ENCODE measurements around the gene MOB3A.
A peak's percentile ranks its signal among the peaks of the same experiment; 100 is the strongest.
"Not testable (repeated sequence)": the region's sequence is repeated elsewhere in the genome, so short reads cannot be mapped to it uniquely, and the experiment has no call there.

The MOB3A gene

DNA sequence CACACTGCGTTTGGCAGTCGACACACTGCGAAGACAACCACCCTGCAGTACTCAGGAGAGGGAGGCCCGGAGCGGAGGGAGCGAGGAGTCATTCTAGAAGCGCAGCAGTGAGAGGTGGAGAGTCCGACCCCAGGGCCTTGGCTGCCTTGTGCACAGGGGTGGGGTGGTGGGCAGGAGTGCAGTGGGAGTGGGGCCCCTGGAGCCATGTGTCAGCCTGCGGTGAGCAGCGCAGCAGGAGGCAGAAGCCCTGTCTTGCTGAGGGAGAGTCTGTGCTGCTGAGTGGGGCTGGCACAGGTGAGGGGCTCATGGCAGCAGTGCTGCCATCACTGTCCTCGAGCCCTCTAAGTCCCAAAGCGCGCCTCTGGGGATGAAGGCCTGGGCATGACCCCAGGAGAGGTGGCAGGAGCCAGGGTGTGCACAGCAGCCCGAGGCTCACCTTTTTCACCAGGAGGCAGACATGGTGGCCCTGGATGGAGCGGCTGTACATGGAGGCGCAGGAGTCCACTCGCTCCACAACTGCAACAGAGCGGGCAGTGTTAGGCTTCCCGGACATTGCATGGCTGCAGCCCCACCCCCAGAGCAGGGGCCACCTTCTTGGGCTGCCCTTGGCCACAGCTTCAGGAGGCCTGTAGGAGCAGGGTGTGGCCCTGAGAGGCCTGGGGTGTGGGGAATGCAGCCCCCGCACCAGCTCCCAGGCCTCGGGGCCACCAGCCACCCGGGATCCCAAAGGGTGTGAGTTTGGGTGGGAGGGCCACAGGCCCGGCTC, 12.3 kb upstream of the MOB3A start:
- DNase-seq (ENCODE audit: low spot score): no peak

DNA sequence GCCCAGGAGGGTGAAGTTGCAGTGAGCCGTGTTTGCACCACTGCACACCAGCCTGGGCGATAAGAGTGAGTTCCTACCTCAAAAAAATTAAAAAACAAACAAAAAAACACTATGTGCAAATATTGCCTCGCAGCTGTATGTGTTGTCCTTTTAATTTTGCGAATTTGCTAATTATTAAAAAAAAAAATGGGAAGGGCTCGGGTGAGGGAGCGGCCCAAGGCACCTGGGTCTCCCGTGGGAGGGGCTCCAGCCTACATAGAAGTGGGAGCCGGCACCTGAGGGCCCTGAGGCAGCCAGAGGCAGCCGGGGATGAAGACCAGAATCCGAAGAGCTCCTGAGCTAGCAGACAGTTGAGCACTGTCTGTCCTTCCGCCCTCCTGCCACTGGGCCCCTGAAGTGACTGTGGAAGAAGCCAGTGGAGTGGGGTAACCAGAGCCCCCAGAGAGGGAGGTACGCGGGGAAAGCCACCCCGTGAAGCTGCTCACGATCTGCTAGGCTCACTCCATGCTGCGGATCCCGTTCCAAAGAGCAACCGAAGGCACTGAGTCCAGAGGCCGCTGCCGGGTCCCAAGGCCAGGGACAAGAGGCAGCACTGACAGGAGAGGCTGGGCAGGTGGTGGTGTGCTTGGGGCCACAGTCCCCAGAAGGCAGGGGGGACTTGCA, 7.0 kb upstream of the MOB3A start:
- no peak for DNase-seq (ENCODE audit: low spot score)

DNA sequence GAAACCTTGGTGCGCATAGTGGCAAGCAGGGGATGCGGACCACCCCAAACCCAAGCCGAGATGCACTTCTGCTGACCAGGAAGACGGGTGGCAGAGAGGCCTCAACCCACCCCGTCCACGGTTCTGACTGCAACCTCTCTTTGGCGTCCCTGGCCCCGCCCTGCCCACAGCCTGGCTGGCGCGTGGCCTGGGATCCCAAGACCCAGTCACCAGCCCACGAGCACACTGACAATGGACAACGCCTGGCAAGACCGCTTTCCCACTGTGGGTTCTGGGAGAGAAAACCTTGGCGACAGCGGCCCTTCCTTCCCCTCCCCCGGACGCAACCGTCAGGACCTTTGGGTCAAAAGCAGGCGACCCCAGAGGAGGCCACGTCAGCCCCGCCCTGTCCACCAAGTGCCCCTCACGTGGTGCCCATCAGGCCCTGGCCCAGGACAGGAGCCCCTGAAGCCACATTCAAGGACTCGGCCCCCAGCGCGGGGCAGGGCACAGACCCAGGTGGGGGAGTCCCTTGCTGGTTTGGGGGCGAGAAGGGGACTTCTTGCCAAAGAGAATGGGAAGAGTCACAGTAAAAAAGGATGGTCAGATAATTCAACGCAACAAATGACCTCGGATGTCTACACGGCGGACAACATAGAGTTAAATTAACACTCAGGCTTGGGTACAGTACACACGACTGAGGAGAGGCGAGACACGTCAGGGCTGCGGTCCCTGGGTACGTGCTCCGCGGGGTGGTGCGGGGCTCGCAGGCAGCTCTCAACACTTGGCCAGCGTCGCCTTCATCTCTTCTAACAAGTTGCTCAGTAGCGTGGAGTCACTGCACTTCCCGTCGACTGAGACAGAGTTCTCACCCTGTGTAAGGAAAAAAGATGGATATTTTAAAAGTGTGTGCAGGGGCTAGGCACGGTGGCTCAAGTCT, 5.5 kb upstream of the MOB3A start:
- DNase-seq (ENCODE audit: low spot score): no peak

DNA sequence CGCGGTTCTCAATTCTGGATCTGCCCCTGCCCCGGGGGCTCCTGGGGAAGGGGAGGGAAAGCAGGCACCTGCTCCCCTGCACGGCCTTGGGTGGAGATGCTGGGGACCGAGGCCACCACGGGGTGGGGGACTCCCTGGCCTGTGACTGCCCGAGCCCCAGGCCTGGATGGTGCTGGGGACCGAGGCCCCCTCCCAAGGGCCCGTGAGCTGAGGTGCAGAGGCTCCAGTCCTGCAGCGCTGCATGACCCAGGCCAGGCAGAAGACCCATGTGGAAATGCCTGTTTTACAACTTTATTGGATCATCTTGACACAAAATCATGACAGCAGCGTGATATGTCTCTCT, 4.6 kb upstream of the MOB3A start:
- DNase-seq (ENCODE audit: low spot score): no peak

DNA sequence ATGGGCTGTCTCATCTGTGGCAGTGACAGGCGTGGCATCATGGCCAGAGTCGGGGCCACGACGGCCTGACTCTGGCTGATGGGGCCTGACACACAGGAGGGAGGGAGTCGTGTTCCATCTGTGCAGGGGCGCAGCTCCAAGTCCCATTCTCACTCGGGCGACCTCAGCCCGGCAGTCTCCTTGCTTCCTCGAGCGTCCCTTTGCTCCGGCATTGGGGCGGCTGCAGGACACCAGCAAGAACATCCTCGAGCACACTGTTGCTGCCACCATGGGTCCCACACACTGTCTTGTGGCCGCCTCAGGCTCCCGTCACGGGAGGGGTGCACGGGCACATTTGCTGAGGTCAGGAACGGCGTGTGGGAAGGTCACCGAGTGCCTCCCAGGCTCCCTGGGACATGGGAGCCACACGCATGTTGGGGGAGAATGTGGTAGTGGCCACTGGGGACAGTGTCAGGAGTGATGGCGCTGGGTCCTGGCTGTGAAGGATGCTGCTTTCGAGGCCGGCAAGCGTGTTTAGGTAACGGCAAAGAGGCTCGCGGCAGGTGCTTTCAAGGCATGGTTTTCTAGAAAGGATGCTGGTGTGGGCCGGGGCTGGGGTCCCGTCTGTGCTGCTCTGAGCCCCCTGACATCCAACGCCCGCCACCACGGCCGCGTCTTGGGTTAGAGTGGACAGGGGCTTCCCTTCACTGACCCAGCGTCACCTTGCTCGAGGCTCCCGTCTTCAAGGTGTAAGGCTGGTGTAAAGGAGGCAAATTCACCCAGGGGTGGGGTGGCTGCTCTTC, 4.0 kb upstream of the MOB3A start:
- no peak for DNase-seq (ENCODE audit: low spot score)

DNA sequence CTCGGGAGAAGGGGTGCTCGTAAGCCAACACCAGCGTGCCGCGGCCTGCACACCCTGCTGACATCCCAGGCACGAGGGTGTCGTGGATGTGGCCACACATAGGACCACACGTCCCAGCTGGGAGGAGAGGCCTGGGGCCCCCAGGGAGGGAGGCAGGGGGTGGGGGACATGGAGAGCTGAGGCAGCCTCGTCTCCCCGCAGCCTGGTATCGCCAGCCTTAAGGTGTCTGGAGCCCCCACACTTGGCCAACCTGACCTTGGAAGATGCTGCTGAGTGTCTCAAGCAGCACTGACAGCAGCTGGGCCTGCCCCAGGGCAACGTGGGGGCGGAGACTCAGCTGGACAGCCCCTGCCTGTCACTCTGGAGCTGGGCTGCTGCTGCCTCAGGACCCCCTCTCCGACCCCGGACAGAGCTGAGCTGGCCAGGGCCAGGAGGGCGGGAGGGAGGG, 3.0 kb upstream of the MOB3A start:
- no peak for DNase-seq (ENCODE audit: low spot score)

DNA sequence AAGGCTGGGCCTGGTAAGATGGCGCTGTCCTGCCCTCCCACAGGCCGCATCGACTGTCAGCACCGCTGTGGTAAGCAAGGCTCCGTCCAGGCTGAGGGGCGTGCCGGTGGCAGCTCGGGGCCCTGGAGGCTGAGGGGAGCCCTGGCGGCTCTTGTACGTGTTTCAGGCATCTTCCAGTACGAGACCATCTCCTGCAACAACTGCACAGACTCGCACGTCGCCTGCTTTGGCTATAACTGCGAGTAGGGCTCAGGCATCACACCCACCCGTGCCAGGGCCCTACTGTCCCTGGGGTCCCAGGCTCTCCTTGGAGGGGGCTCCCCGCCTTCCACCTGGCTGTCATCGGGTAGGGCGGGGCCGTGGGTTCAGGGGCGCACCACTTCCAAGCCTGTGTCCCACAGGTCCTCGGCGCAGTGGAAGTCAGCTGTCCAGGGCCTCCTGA, 1.8 kb upstream of the MOB3A start:
- no peak for DNase-seq (ENCODE audit: low spot score)

DNA sequence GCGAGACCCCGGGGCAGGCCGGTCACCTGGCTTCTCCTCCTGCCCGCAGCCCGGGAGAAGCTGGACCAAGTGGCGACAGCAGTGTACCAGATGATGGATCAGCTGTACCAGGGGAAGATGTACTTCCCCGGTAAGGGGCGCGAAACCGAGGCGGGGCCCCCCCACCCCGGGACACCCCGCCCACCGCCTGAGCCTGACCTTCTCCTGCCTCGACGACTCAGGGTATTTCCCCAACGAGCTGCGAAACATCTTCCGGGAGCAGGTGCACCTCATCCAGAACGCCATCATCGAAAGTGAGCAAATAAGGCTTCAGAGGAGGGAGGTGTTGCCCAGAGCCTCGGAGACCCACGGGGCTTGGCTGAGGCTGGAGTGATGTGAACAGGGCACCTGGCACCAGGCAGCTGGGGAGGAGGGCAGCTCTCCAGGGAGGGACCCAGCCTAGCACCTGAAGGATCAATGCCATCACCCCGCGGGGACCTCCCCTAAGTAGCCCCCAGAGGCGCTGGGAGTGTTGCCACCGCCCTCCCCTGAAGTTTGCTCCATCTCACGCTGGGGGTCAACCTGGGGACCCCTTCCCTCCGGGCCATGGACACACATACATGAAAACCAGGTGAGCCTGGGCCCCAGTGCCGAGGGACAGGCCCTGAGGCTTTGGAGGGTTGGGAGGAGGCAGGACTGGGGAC, 1.2 kb upstream of the MOB3A start:
- no peak for DNase-seq (ENCODE audit: low spot score)

DNA sequence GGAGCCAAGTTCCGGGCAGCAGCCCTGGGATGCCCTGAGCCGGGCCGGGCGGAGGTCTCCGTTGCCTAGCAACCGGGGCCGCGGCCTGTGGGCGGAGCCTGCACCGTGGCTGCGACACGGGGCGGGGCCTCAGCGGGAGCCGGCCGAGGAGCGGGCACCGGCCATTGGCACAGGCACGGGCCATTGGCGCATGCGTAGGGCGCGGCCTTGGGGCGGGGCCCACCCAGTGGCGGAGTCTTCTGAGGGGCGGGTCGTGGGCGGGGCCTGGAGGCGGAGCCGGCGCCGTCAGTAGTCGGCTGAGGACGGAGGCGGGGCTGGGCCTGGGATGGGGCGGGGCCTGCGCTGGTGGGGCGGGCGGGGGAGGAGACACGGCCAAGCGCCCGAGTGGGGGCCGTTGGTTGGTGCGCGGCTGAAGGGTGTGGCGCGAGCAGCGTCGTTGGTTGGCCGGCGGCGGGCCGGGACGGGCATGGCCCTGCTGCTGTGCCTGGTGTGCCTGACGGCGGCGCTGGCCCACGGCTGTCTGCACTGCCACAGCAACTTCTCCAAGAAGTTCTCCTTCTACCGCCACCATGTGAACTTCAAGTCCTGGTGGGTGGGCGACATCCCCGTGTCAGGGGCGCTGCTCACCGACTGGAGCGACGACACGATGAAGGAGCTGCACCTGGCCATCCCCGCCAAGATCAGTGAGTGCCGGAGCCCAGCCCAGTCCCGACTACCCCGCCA, 515 bp upstream of the MOB3A start, which contains the start of gene IZUMO4:
TSS of gene IZUMO4 (plus strand) at position 436 of the 723 bp plus-strand sequence. CDS start at position 467, 31 bp downstream.
- peak; percentile 99 for DNase-seq (ENCODE audit: low spot score)

DNA sequence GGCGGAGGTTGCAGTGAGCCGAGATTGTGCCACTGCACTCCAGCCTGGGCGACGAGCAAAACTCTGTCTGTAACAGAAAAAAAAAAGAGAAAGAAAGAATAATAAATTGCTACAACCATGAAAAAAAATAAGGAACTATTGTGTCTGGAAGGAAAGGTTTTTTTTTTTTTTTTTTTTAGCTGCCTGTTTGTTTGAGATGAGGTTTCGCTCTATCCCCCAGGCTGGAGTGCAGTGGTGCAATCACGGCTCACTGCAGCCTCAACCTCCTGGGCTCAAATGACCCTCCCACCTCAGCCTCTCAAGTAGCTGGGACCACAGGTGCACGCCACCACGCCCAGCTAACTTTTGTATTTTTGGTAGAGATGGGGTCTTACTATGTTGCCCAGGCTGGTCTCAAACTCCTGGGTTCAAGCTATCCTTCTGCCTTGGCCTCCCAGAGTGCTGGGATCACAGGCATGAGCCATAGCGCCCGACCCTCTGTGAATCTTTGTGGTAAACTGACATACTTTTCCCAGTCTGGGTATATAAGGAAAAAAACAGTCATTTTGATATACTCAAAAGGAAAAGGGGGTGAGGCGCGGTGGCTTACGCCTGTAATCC, 4.1 kb downstream of the MOB3A start:
- DNase-seq (ENCODE audit: low spot score): not testable (repeated sequence)

DNA sequence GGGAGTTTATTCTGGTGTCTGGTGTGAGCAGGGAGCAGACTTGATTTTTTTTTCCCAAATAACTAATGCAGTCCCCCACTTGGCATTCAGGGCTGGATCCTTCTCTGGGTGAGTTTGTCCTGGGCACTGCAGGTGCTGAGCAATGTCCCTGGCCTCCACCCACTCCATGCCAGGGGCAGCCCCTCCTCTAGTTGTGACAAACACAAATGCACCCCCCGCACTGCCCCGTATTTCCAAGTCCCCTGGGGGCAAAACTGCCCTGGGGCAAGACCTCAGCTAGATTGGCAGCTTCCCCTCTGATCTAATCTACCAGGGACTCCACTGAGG, 6.4 kb downstream of the MOB3A start:
- no peak for DNase-seq (ENCODE audit: low spot score)

DNA sequence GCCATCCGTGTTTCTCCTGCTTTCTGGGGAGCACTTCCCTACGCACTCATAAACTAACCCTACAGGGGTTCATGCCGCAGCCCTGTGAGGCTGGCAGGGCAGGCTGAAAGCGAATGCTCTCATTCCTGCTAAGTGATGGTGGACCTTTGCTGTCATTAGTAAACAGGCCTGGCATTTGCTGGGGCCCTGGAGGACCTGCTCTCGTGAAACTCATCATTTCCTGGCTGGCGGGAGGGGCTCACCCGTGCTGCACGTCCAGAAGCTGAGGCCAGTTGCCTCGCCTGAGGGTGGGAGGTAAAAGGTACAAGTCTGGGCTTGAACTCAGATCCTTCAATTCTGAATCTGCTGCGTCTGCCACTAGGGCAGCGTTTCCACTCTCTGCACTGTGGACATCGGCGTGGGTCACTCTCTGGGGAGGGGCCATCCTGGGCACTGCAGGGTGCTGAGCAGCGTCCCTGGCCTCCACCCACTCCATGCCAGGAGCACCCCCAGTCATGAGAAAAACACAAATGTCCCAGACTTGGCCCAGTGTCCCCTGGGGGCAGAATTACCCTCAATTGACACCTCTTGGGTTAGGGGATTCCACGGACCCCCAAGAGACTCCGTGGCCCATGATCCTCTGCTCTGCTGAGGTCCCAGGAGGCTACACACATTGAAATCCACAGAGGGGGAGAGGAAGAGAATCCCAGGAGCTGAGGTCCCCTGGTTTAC, 7.0 kb downstream of the MOB3A start:
- no peak for DNase-seq (ENCODE audit: low spot score)

DNA sequence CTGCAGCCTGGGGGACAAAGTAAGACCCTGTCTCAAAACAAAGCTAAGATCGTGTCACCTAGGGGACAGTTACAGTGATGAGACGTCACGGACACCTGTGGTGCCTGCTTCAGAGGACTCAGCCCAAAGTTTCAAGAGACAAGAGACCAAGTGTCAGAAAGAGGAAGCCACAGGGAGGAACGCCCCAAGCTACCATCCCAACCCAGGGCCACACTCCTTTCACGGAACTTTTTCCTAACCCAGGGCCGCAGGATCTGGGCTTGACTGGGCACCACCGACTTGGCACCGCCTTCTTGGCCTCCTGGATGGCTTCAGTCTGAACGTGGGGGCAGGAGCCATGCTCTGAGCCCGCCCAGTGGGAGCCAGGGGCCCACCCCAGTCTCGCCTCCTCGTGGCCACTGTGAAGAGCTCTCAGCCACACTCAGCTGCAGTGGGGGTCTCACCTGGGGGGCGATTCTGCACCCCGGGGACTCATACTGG, 8.5 kb downstream of the MOB3A start:
- DNase-seq (ENCODE audit: low spot score): no peak

DNA sequence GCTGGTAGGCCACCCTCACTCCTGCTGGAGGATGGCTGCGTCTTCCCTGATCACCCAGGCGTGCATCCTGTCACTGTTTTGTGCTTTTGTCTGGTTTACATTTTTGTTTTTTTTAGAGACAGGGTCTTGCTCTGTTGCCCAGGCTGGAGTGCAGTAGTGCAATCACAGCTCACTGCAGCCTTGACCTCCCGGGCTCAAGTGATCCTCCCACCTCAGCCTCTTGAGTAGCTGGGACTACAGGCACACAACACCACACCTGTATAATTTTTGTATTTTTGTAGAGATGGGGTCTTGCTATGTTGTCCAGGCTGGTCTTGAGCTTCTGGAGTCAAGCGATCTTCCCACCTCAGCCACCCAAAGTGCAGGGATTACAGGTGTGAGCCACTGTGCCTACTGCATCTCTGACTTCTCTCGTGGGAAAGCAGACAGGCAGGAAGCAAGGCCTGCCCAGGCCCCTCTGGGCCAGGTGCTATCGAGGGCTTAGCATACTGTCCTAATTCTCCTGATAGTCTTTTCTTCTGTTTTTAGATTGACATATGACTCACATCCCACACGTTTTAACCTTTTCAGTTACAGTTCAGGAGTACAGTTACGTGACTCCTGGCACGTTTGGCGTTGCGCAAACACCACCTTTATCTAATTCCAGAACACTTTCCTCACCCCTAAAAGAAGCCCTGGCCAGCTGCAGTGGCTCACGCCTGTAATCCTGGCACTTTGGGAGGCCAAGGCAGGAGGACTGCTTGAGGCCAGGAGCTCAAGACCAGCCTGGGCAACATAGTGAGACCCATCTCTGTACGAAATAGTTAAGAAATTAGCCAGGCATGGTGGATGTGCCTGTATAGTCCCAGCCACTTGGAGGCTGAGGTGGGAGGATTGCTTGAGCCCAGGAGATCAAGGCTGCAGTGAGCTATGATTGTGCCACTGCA, 9.2 kb downstream of the MOB3A start:
- DNase-seq (ENCODE audit: low spot score): not testable (repeated sequence)

DNA sequence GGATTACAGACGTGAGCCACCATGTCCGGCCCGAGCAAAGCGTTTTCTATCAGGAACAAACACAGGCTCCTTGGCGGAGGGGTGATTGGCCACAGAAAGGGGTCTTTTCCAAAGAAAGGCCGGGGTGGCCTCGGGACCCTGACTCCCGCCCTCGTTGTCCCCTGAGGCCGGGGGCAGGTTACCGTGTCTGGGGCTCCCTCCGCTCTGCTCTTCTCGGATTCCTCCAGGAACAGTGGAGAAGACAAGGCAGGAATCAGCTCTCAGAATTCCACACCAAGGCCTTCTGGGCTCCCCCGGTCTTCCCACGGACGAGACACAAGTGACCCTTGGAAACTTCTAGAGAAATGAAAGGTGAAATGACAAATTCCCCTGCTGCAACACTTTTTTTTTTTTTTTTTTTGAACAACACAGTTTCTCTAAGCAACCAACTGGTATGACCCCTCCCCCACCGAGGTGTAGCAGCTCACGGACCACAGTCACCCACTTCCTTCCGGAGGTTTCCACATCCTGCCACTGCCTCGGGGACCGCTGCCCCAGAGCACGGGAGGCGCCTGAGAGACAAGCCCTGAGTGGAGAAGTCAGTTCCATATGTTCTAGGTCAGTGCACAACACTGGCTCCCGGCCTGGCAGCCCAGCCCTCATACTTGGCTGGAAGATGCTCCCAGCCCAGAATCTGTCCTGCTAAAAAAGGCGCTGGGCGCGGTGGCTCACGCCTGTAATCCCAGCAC, 11.0 kb downstream of the MOB3A start:
- DNase-seq (ENCODE audit: low spot score): no peak

DNA sequence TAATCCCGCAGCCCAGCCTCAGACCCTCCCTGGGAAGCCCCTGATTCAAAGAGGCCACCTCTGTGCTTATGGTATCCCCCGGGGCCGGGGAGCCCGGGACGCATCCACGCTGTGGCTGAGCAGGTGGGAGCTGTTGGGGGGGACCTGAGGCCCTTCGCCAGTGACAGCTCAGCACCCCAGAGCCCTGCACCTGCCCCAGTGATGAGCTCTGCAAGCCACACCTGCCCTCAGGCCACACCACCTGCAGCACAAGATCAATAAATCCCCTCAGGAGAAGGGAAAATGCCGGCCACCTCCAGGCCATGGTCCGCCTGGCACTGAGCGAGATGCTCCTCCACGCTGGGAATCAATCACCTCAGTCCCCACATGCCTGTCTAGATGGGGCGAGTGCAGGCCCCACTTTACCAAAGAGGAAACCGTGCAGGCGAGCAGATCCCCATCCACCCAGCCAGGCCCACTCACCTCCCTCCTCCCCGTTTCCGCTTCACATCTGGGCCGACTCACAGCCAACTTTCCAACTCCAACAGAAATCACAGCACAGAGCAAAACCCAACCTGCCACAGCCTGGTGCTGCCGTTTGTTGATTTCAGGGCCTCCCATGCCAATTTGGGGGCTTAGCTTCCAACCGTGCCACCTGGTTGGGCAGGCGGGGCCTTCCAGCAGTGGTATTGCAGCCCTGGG, 12.8 kb downstream of the MOB3A start:
- no peak for DNase-seq (ENCODE audit: low spot score)
